Ishikawa (cell line): ENCODE results near the gene SMIM30.

Source experiments
- CEBPB ChIP-seq: IDR thresholded peaks from 2 replicates; pipeline ENCODE4 v1.6.1; 2012
- EP300 ChIP-seq: IDR thresholded peaks from 2 replicates; pipeline ENCODE4 v1.6.1; 2012; ENCODE audit warnings: borderline replicate concordance
- NFIC ChIP-seq: IDR thresholded peaks from 2 replicates; pipeline ENCODE4 v1.6.1; 2012
- RAD21 ChIP-seq: IDR thresholded peaks from 2 replicates; pipeline ENCODE4 v1.6.1; 2012; ENCODE audit warnings: low read depth
- TAF1 ChIP-seq: IDR thresholded peaks from 2 replicates; pipeline ENCODE4 v1.6.1; 2012; ENCODE audit warnings: low read depth, mild to moderate bottlenecking
- TCF12 ChIP-seq: IDR thresholded peaks from 2 replicates; pipeline ENCODE4 v1.6.1; 2012; ENCODE audit warnings: low read depth
- YY1 ChIP-seq: IDR thresholded peaks from 2 replicates; pipeline ENCODE4 v1.6.1; 2012; ENCODE audit warnings: low read depth
- ZBTB7A ChIP-seq: IDR thresholded peaks from 2 replicates; pipeline ENCODE4 v1.6.1; 2012; ENCODE audit warnings: low read depth
- TF ChIP-seq, protein P1 (sequence below): IDR thresholded peaks from 2 replicates; pipeline ENCODE4 v1.6.1; 2012
- TF ChIP-seq, protein P2 (sequence below): IDR thresholded peaks from 2 replicates; pipeline ENCODE4 v1.6.1; 2012; ENCODE audit warnings: low read depth, mild to moderate bottlenecking
- TF ChIP-seq, protein P3 (sequence below): IDR thresholded peaks from 2 replicates; pipeline ENCODE4 v1.6.1; 2012

DNA sequence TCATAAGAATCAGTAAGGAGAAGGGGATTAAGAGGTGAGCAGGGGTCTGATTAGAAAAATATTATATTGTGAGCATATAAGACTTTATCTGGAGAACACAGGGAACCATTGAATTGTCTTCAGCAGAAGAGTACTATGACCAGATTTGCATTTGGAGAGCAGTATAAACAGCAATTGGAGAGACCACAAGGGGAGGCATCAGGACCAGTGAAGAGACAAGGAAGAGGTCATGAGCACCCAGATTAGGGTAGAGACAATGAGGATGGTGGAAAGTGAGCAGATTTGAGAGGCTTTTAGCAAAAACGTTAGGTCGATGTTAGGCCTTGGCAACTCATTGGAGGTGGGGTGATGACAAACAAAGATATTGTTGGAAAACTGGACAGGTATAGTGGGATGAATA, 13.0 kb upstream of the SMIM30 start:
- TF ChIP-seq RAD21 (no peak), TAF1 (no peak), TCF12 (no peak), NFIC (no peak), ZBTB7A (no peak), EP300 (no peak), CEBPB (no peak), YY1 (no peak)
- TF ChIP-seq, protein P1, sequence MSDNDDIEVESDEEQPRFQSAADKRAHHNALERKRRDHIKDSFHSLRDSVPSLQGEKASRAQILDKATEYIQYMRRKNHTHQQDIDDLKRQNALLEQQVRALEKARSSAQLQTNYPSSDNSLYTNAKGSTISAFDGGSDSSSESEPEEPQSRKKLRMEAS: no peak
- TF ChIP-seq, protein P2, sequence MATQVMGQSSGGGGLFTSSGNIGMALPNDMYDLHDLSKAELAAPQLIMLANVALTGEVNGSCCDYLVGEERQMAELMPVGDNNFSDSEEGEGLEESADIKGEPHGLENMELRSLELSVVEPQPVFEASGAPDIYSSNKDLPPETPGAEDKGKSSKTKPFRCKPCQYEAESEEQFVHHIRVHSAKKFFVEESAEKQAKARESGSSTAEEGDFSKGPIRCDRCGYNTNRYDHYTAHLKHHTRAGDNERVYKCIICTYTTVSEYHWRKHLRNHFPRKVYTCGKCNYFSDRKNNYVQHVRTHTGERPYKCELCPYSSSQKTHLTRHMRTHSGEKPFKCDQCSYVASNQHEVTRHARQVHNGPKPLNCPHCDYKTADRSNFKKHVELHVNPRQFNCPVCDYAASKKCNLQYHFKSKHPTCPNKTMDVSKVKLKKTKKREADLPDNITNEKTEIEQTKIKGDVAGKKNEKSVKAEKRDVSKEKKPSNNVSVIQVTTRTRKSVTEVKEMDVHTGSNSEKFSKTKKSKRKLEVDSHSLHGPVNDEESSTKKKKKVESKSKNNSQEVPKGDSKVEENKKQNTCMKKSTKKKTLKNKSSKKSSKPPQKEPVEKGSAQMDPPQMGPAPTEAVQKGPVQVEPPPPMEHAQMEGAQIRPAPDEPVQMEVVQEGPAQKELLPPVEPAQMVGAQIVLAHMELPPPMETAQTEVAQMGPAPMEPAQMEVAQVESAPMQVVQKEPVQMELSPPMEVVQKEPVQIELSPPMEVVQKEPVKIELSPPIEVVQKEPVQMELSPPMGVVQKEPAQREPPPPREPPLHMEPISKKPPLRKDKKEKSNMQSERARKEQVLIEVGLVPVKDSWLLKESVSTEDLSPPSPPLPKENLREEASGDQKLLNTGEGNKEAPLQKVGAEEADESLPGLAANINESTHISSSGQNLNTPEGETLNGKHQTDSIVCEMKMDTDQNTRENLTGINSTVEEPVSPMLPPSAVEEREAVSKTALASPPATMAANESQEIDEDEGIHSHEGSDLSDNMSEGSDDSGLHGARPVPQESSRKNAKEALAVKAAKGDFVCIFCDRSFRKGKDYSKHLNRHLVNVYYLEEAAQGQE: no peak
- TF ChIP-seq, protein P3, sequence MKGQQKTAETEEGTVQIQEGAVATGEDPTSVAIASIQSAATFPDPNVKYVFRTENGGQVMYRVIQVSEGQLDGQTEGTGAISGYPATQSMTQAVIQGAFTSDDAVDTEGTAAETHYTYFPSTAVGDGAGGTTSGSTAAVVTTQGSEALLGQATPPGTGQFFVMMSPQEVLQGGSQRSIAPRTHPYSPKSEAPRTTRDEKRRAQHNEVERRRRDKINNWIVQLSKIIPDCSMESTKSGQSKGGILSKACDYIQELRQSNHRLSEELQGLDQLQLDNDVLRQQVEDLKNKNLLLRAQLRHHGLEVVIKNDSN: no peak
